Measurements from ENCODE around the gene FRRS1L.

FRRS1L gene

GRCh38 chr9:109166771-109167601 lies at the start of gene FRRS1L:
TSS of gene FRRS1L (minus strand) at chr9:109167249. CDS start at chr9:109167138, 111 bp downstream.
- DNase-seq (ENCODE audit: low spot score): no peak

DNA sequence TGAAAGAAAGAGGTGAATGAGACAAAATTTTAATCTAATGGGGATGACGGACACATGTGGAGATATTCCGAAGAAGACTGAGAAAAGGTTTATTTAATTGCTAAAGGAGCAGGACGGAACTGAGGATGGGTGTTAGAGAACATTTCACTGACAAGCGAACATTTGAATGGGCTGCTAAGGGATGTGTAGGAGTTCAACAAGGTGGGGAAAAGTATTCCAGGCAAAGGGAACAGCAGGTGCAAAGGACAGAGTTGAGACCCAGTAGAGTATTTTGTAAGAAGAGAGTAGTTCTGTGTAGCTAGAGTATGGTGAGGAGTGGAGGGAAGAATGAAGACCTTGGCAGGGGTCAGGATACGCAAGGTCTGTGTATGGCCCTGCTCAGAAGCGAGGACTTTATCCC lies 47.4 kb upstream of the FRRS1L start:
- DNase-seq (ENCODE audit: low spot score): no peak

GRCh38 chr9:109213285-109214121 lies 46.5 kb upstream of the FRRS1L start:
- DNase-seq (ENCODE audit: low spot score): no peak

- DNase-seq (ENCODE audit: low spot score): no peak
These were observed 45.7 kb upstream of the FRRS1L start for GRCh38 chr9:109212768-109213167.

- DNase-seq (ENCODE audit: low spot score): no peak
These were observed 39.6 kb upstream of the FRRS1L start for GRCh38 chr9:109206670-109207069.

DNA sequence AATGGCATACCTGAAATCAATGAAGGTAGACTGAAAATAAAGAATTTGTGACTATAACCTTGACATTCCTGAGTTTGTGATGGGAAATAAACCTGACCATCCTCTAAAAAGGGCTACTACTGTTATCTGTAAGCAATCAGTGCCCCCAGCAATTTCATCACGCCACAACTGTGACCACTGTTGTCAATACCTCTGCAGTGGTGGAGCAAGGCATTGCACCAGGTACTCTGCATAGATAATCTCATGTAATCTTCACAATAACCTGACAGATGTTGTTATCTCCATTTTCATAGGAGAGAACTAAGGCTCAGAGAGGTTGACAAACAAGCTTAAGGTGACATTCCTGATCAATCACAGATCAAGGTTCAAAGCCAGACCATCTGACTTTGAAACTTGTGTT lies 38.5 kb upstream of the FRRS1L start:
- no peak for DNase-seq (ENCODE audit: low spot score)

- no peak for DNase-seq (ENCODE audit: low spot score)
These were observed 36.8 kb upstream of the FRRS1L start for GRCh38 chr9:109203761-109204360.

GRCh38 chr9:109199676-109200075 lies 32.6 kb upstream of the FRRS1L start:
- DNase-seq (ENCODE audit: low spot score): no peak

DNA sequence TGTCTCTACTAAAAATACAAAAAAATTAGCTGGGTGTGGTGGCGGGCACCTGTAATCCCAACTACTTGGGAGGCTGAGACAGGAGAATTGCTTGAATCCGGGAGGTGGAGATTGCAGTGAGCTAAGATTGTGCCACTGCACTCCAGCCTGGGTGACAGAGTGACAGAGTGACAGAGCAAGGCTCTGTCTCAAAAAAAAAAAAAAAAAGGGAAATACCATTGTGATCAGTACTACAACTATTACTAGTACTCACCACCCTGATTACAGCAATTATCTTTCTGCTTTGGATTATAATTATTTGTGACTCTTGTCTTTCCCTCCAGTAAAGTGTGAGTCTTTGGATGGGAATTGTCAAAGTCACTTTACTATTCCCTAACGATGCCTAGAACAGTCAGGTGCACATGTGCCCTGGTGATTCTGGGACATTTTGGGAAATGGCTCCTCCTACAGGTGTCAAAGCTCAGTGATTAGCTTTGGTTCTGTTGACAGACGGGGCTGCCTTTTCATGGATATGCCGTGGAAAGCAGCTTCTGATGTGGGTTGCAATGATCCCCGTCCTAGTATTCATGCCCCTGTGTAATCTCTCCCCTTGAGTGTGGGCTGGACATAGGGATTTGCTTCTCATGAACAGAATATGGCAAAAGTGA lies 31.8 kb upstream of the FRRS1L start:
- DNase-seq (ENCODE audit: low spot score): no peak

- no peak for DNase-seq (ENCODE audit: low spot score)
These were observed 27.0 kb upstream of the FRRS1L start for GRCh38 chr9:109193974-109194556.

GRCh38 chr9:109192732-109193361 lies 25.8 kb upstream of the FRRS1L start:
- no peak for DNase-seq (ENCODE audit: low spot score)

GRCh38 chr9:109191746-109192145 lies 24.7 kb upstream of the FRRS1L start:
- DNase-seq (ENCODE audit: low spot score): no peak

DNA sequence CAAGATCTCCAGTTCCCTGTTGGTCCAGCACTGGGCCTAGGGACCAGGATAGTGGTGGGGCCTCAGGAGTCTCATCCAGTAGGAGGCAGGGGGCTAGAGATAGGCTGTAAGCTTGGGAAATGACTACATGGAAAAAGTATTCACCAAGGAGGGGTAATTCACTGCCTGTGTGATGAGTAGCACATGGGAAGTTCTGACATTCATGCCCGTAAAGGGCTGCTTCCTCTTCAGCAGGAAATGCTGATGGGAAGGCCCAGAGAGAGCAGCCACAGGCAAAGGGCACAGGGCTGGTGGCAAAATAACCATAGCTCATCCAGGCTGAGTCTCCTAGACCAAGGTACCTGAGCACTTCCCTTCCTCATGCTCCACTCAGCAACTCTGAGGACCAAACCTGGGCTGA lies 23.1 kb upstream of the FRRS1L start:
- DNase-seq (ENCODE audit: low spot score): no peak

DNA sequence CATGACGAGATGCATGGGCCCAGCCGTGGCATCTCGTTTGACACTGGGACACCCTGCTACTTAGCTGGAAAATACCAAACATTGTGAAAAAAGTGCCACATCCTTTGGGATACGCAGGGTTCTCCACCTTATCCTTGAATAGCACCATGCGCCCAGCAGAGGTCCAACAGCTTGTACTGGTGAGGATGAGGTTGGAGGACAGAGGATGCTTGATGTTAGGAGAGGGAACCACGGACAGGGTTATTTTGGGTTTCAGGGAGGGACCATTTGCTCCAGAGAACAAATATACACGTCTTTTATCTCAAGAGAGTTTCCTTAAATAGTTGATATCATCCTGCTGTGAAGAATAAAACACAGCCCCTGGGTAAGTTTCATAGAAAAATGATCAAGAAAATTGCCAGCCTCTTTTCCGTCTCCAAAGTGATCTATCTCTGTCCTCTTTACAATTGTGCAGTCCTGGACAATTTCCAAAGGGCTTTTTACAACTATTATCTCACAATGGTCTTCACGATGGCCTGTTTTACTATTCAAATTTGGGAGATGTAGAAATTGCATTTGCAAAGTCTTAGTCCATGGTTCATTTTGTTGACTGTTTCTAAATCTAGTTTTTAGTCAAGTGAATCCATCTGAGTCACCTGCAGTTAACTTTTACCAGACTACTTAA lies 19.9 kb upstream of the FRRS1L start:
- no peak for DNase-seq (ENCODE audit: low spot score)

GRCh38 chr9:109182940-109183798 lies 16.1 kb upstream of the FRRS1L start:
- DNase-seq (ENCODE audit: low spot score): no peak

- no peak for DNase-seq (ENCODE audit: low spot score)
These were observed 15.5 kb upstream of the FRRS1L start for GRCh38 chr9:109182550-109182939.

DNA sequence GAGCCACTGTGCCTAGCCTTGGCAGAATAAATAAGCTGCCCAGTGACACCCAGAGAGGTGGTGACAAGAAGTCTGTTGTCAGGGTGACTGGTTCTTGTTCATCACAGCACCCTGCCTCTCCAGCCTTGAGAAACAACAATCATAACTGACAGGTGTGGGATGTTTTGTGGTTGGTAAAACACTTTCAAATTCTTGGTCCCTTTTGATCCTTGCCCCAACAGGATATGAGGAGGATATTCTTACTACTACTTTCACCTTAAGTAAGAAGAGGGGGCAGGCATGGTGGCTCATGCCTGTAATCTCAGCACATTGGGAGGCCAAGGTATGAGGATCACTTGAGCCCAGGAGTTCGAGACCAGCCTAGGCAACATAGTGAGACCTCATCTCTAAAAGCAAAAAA lies 14.2 kb upstream of the FRRS1L start:
- no peak for DNase-seq (ENCODE audit: low spot score)

- DNase-seq (ENCODE audit: low spot score): no peak
These were observed 12.9 kb upstream of the FRRS1L start for GRCh38 chr9:109179801-109180523.

DNA sequence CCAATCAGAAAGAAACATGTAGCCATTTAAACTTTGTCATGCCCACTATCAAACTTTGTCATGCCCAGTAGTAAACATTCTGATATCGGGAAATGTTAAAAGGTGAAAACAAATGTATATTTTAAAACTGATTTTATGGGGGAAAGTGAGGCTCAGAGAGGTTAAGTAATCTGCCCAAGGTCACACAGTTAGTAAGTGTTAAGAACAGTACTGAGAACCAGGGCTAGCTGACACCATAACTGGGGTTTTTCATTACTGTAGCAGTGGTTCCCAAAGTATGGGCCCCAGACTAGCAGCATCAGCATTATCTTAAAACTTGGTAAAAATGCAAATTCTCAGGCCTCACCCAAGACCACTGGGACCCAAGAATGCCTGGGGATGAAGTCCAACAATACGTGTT lies 9.9 kb upstream of the FRRS1L start:
- no peak for DNase-seq (ENCODE audit: low spot score)

All from CD4-positive, alpha-beta T cell treated with Interleukin-6 at 100 ng/mL for 8 hours (primary cell).